ENCODE measurements around the gene PDCD1.

The PDCD1 gene

DNA sequence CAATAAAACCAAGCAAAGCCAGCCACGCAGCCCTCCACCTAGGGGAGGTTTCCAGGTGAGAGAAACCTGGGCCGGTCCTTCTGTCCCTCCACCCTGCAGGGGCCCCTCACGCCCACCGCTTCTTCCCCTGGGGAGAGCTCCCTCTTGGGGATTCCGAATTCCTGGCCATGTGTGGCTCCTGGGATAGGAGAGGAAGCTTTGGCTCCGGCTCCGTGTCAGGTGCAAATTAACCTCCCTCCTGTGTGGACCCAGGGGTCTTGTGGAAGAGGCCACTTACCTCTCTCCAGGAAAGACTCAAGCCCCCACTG is 15.1 kb upstream of the PDCD1 start:
- Histone ChIP-seq H3K4me1 (ENCODE audit: insufficient read depth, low read length, poor library complexity, severe bottlenecking) (peaks cover 11% of the 10 kb centered on the region), H3K27me3 (ENCODE audit: insufficient read depth, low read length, poor library complexity, severe bottlenecking) (no peaks in the 10 kb centered on the region), H3K9ac (ENCODE audit: low read depth, low read length, poor library complexity, severe bottlenecking) (no peak overlapping the region), H3K79me2 (ENCODE audit: insufficient read depth, low read length) (no peaks in the 10 kb centered on the region), H3K36me3 (ENCODE audit: insufficient read depth, low read length) (no peaks in the 10 kb centered on the region), H3K4me2 (ENCODE audit: low read depth, low read length, poor library complexity, severe bottlenecking) (no peak overlapping the region), H4K20me1 (ENCODE audit: insufficient read depth, low read length, poor library complexity, severe bottlenecking) (no peaks in the 10 kb centered on the region), H3F3A (ENCODE audit: low read depth) (peaks cover 4% of the 10 kb centered on the region), H3K4me3 (ENCODE audit: low read length, poor library complexity, severe bottlenecking) (no peak overlapping the region), H3K9me2 (replicated peaks; ENCODE audit: low read depth, low read length) (no peaks in the 10 kb centered on the region), H2AFZ (ENCODE audit: low read length) (no peak overlapping the region), H3K9me3 (ENCODE audit: insufficient read depth, low read depth, low read length) (no peaks in the 10 kb centered on the region)
- TF ChIP-seq, protein P1, sequence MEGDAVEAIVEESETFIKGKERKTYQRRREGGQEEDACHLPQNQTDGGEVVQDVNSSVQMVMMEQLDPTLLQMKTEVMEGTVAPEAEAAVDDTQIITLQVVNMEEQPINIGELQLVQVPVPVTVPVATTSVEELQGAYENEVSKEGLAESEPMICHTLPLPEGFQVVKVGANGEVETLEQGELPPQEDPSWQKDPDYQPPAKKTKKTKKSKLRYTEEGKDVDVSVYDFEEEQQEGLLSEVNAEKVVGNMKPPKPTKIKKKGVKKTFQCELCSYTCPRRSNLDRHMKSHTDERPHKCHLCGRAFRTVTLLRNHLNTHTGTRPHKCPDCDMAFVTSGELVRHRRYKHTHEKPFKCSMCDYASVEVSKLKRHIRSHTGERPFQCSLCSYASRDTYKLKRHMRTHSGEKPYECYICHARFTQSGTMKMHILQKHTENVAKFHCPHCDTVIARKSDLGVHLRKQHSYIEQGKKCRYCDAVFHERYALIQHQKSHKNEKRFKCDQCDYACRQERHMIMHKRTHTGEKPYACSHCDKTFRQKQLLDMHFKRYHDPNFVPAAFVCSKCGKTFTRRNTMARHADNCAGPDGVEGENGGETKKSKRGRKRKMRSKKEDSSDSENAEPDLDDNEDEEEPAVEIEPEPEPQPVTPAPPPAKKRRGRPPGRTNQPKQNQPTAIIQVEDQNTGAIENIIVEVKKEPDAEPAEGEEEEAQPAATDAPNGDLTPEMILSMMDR (conservative IDR thresholded peaks at IDR 0.05; ENCODE audit: low read length), result no peak
- no peak for TF ChIP-seq EZH2phosphoT487 (IDR thresholded peaks at IDR 0.05; ENCODE audit: borderline replicate concordance)

DNA sequence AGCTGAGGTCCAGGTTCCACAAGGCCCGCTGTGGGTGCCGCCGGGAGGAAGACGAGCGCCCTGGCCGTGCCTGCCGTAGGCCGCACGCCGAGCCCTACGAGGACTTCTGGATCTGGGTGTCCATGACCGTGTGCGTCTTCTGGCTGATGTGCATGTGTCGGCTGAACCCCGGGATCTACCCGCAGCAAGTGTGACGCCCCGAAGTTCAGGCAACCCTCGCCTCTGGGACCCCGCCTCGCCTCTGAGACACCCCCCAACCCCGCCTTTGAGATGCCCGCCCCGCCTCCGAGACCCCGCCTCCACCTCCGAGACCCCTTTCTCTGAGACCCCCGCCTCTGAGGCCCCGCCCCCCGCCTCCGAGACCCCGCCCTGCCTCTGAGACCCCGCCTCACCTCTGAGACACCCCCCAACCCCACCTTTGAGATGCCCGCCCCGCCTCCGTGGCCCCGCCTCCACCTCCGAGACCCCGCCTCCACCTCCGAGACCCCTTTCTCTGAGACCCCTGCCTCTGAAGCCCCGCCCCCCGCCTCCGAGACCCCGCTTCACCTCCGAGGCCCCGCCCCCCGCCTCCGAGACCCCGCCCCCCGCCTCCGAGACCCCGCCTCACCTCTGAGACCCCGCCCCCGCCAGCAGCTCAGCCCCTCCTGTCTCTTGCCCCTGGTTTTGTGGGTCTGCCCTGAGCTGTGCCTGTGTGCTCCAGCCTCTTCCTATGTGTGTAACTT is 14.5 kb upstream of the PDCD1 start:
- no peaks in the 10 kb centered on the region for H3K9me2 ChIP-seq (replicated peaks; ENCODE audit: low read depth, low read length)
- no peak overlapping the region for H2AFZ ChIP-seq (ENCODE audit: low read length)
- H4K20me1 ChIP-seq (ENCODE audit: insufficient read depth, low read length, poor library complexity, severe bottlenecking), result no peaks in the 10 kb centered on the region
- no peak overlapping the region for H3K4me3 ChIP-seq (ENCODE audit: low read length, poor library complexity, severe bottlenecking)
- TF ChIP-seq, protein P1 (conservative IDR thresholded peaks at IDR 0.05; ENCODE audit: low read length), result no peak
- TF ChIP-seq EZH2phosphoT487 (IDR thresholded peaks at IDR 0.05; ENCODE audit: borderline replicate concordance), result no peak
- no peaks in the 10 kb centered on the region for H3K79me2 ChIP-seq (ENCODE audit: insufficient read depth, low read length)
- H3K36me3 ChIP-seq (ENCODE audit: insufficient read depth, low read length), result no peaks in the 10 kb centered on the region
- H3K27me3 ChIP-seq (ENCODE audit: insufficient read depth, low read length, poor library complexity, severe bottlenecking), result no peaks in the 10 kb centered on the region
- H3K4me1 ChIP-seq (ENCODE audit: insufficient read depth, low read length, poor library complexity, severe bottlenecking), result peaks cover 16% of the 10 kb centered on the region
- H3K4me2 ChIP-seq (ENCODE audit: low read depth, low read length, poor library complexity, severe bottlenecking), result no peak overlapping the region
- H3K9ac ChIP-seq (ENCODE audit: low read depth, low read length, poor library complexity, severe bottlenecking), result no peak overlapping the region
- no peaks in the 10 kb centered on the region for H3K9me3 ChIP-seq (ENCODE audit: insufficient read depth, low read depth, low read length)
- H3F3A ChIP-seq (ENCODE audit: low read depth), result peaks cover 7% of the 10 kb centered on the region

DNA sequence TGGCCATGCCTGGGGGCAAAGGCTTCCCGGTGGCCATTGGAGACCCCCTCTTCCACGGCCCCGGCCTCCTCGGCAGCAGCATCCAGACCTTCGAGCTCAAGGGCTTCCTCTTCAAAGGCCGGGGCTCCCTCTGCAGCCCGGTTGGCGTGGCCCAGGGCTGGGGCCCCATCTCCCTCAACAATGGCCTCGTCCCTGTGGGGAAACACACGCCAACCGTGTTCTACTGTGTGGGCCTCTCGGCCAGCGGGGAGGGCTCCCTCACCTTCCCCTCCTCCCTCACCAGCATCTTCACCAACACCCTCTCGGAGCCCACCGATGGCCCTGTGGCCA is 13.6 kb upstream of the PDCD1 start:
- H4K20me1 ChIP-seq (ENCODE audit: insufficient read depth, low read length, poor library complexity, severe bottlenecking), result no peaks in the 10 kb centered on the region
- no peaks in the 10 kb centered on the region for H3K9me3 ChIP-seq (ENCODE audit: insufficient read depth, low read depth, low read length)
- H3K4me1 ChIP-seq (ENCODE audit: insufficient read depth, low read length, poor library complexity, severe bottlenecking), result peaks cover 26% of the 10 kb centered on the region
- H3K9ac ChIP-seq (ENCODE audit: low read depth, low read length, poor library complexity, severe bottlenecking), result no peak overlapping the region
- H3K4me2 ChIP-seq (ENCODE audit: low read depth, low read length, poor library complexity, severe bottlenecking), result no peak overlapping the region
- no peaks in the 10 kb centered on the region for H3K27me3 ChIP-seq (ENCODE audit: insufficient read depth, low read length, poor library complexity, severe bottlenecking)
- no peaks in the 10 kb centered on the region for H3K79me2 ChIP-seq (ENCODE audit: insufficient read depth, low read length)
- no peaks in the 10 kb centered on the region for H3K9me2 ChIP-seq (replicated peaks; ENCODE audit: low read depth, low read length)
- H2AFZ ChIP-seq (ENCODE audit: low read length), result no peak overlapping the region
- peaks cover 7% of the 10 kb centered on the region for H3F3A ChIP-seq (ENCODE audit: low read depth)
- H3K4me3 ChIP-seq (ENCODE audit: low read length, poor library complexity, severe bottlenecking), result no peak overlapping the region
- H3K36me3 ChIP-seq (ENCODE audit: insufficient read depth, low read length), result no peaks in the 10 kb centered on the region
- TF ChIP-seq EZH2phosphoT487 (IDR thresholded peaks at IDR 0.05; ENCODE audit: borderline replicate concordance), result no peak
- TF ChIP-seq, protein P1 (conservative IDR thresholded peaks at IDR 0.05; ENCODE audit: low read length), result no peak

Measured in Loucy (cell line).